NCI-H1092 treated with DMSO at 0.1 percent for 48 hours (cell line): ENCODE results near the gene FGFBP1.
"Not testable (repeated sequence)": the region's sequence is repeated elsewhere in the genome, so short reads cannot be mapped to it uniquely, and the experiment has no call there.

ENCODE experiments used
- DNase-seq: peaks from one replicate; lab custom pipeline; 2025; lab: John Stamatoyannopoulos, UW

The FGFBP1 gene

DNA sequence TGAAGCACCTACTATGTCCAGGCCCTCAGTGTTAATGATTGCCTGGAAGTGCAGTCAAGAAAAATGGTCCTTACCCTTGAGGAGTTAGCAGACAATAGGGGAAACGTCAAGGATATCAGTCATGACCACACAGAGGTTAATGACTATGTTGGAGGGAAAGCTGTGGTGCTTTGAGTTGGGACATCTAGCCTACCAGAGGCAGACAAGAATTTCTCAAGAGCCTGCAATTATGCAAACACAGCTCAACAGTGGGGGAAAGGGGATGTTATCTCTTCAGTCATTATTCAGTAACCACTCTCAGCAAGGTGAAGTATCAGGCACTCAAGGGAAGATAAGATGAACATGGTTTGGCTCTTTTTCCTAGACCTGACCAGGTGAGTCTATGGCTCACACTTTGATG lies 7.0 kb upstream of the FGFBP1 start:
- DNase-seq, result no peak

DNA sequence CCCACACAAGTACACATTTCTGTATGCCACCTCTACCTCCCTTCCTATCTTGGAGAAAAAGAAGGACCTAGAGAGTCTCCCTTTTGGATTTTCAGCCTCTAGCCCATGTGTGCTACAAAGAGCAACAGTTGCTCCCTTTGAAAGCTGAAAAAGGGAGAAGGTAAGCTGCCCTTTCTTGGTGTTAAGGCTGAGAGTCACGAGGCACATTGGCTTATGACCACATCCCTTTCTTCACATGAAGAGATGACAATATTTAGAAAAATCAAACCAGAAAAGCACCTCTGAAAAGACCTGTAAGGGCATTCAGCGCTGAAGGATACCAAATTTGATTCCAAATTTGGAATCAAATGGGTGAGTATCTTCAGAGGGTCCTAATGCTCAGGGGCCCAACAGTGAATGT lies 6.4 kb upstream of the FGFBP1 start:
- DNase-seq, result no peak

DNA sequence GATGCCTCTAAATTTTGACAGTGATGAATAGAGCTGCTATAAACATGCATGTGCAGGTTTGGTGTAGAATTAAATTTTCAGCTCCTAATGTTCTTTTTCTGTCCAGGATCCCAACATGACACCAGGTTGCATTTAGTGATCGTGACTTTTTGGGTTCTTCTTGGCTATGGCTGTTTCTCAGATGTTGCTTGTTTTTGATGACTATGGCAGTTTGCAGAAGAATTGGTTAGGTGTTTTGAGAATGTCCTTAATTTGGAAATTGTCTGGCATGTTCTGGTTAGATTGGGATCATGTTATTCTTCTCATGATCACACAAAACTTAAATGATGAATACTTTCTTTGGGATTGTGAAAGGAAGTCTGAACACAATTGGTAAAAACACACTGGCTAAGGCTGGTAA lies 3.7 kb upstream of the FGFBP1 start:
- no peak for DNase-seq

DNA sequence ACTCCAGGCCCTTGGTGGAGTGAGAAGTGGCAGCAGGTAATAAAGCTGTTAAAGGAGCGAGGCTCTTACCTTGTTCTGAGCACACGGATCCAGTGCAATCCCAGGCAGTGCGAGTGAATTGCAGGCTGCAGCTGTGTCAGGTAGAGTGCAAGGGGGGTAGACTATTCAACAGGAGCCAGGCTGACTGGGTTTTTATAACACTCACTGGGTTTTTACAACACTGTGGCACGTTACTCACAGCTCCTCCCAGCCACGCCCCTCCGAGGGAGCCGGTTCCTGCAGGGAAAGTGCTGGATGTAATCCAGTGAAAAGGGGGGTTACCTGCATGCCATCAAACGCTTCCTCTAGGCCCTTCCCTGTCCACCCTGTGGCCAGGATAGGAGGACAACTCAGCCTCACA lies 358 bp downstream of the FGFBP1 start:
- DNase-seq, result no peak

DNA sequence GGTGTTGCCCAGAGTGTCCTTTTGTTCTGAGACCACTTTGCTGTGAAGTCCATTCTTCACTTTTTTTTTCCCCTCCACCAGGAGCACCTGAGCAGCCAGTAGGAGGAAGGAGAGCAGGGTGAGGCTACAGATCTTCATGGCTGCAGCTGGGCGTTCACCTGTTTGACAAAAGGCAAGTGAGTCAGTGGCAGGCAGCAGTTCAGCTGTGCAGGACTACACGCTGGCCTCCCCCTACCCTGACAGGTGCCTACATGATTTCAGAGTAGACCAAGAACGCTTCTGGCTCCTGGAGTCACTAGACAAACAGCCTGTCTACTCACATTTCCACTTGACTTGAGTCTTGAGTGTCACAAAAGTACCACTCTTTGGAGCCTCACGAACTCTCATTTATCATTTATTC lies 2.0 kb downstream of the FGFBP1 start:
- DNase-seq, result no peak

DNA sequence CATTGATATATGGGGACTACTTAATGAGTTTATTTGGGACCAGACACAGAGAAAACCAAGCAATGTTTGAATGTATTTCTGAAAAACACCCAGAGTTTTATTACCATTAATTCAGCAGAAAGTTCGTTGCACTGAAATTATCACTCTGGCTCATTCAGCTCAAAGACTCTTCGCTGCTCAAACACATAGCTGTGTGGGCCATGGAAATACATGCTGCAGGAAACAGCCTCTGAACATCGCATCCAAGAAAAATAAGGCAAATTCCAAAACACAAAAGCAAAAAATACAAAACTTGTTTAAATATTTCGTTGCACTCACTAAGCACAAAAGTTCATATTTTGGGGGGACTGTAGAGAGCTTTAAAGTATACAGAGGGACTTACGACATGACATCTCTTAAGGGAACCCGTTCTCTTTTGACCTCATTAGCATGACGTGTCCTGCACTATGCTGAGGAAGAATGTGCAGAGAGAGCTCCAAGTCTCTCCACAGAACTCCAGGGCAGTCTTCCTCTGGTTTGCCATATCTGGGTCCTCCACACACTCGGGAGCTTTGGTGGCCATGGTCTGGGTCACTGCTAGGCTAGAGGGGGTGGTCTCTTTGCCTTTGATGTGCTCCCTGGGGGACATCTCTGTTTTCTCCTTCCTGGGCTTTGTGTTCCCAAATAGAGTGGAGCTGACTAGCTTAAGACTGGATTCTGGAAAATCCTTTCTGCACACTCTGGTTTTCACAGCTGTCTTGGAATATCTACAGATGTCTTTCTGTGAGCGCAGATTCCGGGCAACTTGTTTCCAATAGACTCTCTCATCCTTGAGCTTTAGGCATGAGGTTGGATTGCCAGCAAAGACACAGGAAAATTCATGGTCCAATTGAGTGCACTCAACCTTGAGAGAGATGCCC lies 2.8 kb downstream of the FGFBP1 start:
- DNase-seq, result no peak

DNA sequence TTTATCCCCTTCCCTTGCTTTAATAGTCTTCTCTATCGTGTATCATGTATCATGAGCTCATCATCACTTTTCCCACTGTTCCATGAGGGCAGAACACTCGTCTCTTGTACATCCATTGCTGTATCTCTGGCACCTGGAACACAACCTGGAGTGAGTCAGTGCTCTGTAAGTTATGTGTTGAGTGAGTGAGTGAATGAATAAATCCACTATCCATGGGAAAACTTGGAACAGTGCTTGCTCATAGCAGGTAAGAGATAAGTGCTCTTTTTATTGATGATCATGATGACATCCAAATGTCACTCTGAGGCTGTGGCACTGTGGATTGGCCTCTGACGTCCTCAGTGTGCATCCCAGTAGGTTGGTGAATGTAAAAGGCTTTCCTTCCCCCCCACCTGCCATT lies 4.3 kb downstream of the FGFBP1 start:
- no peak for DNase-seq

DNA sequence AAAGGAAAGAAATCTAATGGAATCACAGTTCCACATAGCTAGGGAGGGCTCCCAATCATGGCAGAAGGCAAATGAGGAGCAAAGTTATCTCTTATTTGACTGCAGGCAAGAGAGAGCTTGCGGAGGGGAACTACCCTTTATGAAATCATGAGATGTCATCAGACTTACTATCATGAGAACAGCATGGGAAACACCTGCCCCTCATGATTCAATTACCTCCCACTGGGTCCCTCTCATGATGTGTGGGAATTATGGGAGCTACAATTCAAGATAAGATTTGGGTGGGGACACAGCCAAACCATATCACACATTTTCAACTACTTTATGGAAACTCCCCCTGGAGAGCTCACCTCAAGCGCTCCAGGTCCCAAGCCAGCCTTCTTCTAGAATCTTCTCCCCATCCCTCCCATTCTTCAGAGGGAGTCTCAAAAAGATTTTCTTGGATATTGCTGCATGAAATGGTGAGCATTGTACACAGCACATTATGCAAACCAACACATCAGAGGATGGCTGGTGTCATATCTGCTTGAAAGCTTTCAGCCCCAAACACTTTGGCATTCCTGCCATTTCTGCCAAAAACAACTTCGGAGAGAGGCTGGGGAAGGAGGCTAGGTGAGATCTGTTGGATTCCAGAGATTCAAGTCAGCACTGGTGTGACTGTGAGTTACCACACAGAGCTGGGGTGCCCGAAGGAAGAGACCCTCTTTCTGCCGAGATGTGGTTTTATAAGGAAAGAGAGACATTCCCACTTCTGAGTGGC lies 6.9 kb downstream of the FGFBP1 start:
- no peak for DNase-seq

DNA sequence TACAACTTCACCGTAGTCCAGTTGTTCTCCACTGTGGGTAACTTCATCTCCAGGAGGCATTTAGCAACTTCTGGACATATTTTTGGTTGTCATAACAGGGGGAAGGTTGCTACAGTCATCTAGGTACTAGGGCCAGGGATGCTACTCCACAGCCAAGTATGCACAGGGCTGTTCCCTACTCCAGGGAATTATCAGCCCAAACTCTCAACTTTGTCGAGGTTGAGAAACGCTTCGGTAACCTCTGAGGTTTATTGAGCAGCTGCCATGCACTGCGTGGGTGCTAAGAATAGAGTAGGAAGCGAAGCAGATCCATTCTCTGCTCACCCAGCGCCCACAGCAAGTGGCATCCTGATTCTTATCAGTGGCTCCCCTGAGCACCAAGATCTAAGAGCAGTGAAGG lies 8.2 kb downstream of the FGFBP1 start:
- DNase-seq, result no peak

DNA sequence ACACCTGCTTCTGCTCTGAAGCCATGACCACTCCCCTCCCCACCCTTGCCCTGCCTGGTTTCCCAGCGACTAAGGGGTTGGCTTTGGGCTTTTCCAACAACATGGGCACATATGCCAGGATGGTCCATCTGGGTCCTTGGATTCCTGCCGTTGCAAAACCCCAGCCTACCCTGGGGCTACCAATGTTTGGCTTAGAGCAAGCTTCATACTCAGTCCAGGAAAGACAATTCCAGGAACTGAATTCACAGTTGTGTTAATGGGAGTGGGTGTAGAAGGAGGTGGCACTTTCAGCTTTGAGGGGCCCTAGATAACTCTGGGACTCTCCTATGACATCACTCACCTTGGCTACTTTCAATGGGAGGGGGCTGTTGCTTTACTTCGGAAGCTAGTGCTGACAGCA lies 9.0 kb downstream of the FGFBP1 start:
- no peak for DNase-seq

DNA sequence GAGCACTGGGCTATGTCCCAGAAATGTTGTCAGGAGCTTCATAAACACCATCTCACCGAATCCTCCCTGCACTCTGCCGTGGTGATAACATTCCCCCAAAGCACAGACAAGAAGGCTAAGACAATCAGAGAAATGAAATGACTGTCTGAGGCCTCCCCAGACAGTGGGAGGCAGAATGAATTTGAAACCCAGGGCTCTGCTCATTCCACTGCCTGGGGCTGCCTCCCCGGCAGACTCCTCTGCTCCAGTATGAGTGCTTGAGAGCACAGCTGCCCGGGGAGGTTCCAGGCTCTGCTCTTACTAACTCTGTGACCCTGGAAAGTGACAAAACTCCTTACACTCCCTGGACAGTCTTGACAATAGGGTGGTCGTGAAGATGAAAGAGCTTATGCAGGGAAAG lies 9.7 kb downstream of the FGFBP1 start:
- DNase-seq, result no peak

DNA sequence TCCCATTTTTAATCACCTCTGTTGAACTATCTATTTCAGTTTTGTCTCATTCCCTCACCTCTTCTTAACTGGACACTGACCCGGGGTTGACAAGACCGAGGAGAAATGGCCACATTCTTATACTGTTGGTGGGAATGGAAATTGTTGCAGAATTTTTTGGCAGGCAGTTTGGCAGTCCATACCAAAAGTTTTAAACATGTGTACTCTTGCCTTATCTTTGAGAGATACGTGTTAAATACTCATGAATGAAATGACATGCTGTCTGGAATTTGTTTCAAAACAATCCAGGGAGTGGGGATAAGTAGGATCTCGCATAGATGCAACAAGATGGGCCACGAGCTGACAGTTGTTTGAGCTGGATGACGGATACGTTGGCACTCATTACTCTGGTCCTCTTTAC lies 12.1 kb downstream of the FGFBP1 start:
- no peak for DNase-seq

DNA sequence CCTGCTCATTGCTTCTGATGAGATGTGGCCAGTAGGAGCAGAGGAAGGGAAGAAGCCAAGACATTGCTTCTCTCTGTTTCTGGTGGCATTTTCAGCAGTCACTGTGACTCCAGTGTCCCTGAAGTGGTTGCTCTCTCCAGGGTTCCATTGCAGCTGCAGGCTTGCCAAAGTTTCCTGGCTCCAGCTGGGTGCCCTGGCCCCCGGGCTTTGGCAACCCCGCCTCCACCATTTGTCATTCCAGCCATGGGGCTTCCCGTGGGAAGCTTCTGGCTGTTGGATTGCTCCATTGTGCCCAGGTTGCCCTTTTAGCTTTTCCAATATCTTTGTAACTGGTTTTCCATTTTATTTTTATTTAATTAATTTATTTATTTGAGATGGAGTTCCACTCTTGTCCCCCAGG lies 12.7 kb downstream of the FGFBP1 start:
- no peak for DNase-seq

DNA sequence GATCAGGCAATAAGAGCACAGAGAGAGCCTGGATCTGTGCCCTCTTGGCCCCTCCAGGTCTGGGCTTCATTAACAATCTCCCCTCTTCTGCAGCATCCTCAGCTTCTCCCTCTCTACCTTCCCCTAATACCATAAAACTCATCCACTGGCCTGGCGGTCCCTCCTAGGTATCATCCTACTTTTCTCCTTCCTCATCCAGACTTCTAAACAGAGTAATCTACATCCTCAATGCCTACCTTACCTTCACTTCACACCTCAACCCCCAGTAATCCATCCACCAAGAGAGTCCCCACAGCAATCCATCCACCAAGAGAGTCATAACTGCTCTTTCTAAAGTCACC lies 17.0 kb downstream of the FGFBP1 start:
- no peak for DNase-seq

DNA sequence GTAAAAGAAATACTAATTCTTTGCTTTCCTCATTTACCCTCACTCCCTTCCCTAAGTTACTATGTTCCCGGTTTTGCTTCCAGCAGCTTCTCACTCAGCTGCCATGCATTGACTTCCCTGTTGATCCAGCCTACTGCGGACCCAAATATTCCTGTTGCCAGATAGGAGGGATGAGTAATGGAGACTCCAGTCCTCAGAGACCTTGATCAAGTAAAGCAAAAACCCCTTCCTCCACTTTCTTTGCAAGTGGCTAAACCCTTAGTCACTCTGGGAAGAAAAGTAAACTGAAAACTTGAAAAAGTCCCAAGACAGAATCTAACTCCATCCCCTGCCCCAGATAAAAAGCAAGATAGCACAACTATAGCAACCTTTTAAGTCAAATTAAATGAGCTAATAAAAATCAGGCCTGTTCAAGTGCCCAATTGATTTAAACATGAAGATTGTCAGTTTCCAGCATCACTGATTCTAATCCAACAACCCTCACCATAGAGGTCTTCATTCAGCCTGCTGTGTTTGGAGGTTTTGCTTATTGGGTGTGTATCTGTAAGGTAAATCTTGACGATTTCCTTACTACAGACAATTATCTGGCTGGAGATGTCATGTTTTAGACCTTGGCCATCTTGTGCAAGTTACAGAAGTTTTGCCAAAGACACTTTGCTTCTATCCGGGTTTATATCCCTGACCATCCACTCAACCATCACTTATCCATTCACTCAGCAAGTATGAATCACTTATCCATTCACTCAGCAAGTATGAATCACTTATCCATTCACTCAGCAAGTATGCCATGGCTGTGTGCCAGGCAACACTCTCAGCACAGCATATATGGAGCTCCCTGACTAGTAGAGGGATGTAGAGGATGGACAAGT lies 17.6 kb downstream of the FGFBP1 start:
- no peak for DNase-seq

DNA sequence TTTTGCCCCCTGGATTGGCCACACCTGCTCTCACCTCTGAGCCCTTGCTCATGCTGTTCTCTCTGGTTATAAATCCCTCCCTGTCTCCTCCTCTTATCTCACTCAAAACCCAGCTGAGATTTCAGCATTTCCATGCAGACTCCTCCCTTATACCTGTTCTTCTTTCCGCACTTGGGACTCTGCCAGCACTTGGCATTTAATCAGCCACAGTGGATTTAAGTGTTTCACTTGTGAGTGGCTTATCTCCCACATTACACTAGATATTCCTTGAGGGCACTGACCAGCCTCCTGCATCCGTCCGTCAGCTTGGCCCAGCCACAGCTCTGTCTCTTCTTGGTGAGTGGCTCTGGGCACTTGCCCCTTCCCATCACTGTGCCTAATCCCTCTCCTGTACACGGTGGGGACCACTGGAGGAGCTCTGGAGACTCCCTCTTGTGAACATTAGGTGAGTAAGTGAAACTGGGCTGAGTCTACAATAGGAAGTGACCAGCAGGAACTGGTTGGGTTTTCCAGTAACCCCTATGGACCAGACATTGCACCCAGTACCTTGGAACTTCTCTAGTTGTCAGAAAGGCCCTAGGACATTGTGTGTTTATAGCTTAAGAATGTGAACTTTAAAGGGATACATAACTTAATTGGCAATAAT lies 19.9 kb downstream of the FGFBP1 start:
- DNase-seq, result no peak

DNA sequence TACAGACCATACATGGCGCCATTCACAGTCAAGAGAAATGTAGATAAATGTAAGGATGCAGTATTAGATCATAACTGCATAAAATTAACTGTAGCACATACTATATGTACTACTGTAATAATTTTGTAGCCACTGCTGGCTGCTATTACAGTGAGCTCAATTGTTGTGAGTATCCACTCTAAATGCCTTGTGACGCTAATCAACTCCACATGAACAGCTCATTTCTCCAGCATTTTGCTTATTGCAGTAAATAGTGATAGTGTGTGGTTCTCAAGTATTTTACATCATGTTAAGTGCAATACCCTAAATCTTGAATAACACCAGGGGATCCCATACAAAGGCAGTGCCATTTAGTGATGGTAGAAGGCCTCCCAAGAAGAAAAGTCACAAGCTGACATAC lies 21.2 kb downstream of the FGFBP1 start:
- DNase-seq, result no peak

DNA sequence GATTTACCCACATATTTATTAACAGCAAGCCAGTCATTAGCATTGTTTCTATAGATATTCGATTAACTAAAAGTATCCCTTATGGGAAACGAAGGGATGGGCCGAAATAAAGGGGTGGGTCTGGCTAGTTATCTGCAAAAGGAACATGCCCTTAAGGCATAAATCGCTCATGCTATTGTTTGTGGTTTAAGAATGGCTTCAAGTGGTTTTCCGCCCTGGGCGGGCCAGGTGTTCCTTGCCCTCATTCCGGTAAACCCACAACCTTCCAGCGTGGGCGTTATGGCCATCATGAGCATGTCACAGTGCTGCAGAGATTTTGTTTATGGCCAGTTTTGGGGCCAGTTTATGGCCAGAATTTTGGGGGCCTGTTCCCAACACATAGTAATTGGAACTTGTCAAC lies 22.2 kb downstream of the FGFBP1 start:
- DNase-seq, result not testable (repeated sequence)

DNA sequence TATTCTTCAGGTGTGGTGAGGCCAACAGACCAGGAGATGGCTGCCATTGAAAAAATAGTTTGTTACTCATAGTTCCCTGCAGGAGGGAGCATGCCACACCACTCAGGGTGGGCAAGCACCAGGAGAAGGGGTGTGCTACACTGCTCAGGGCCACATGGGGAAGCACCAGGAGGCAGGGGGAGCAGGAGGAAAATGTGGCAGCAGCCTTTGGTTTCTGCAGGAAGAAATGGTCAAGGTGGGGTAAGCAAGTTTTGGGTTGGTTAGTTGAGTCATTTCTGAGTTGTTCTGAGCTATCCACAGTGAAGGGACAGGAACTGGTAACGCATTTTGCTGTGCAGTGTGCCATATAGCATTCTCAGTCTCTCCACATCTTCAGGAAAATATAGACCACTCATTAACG lies 23.8 kb downstream of the FGFBP1 start:
- DNase-seq, result no peak

DNA sequence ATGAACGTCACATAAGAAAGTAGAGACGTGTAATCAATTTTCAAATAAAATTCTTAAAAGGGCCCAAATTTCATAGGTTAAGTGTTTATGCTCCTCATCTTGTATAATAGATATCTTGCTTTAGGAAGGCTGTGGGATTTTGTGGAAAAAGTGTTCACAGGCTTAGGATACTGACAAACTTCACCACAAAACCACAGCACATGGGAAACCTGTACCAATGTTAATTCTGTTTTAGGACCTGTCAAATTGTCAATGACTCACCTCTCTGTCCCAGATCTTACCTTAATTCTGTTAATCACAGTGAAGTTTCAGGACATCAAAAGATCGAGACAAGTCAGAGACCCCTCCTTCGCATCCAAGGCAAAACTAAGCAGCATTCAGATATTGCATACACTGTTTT lies 24.2 kb downstream of the FGFBP1 start:
- DNase-seq, result no peak

DNA sequence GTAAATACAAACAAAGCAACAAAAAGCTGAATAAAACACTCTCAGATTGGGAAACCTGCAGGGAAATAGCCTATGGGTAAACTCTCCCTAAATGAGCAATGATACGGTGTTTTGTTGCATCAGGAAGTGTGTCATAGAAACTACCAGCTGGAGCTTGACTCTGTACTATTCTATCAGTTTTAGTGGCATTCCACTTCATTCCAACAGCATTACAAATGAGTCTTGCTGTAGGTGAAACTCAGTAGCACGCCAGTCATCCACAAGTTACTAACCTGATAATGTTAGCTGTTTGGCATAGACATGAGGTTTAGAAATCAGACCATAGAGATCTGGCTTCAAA lies 24.9 kb downstream of the FGFBP1 start:
- no peak for DNase-seq

DNA sequence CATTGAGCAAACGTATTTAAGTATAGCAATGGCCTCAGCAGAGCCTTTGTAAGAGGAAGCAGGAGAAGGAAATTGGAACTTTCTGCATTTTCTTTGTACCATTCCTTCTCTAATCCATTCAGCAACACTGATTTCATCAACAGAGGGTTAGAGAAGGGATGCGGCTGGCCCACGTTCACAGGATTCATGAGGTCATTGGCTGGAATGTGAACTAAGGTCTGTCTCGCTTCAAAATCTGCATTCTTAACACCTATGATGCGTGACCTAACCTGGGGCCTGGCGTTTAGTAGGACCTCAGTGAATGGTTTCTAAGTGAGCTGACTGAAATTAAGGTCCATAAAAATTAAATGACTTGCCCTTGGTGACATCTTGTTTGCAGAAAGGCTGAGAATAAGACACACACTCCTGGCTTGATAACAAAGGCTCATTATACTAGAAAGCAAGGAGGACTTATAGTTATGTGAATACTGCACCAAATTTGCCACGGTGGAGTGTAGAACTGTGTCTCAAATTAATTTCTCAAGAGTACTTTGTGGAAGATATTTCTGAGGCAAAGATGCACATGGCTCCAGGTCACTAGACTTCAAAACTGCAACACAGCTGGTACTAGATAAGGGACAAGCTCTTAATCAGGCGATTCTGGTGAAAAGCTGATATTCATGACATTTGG lies 25.4 kb downstream of the FGFBP1 start:
- no peak for DNase-seq
